ENCODE results near the gene SCN2B.
A peak's percentile ranks its signal among the peaks of the same experiment; 100 is the strongest.
"Not testable (repeated sequence)": the region's sequence is repeated elsewhere in the genome, so short reads cannot be mapped to it uniquely, and the experiment has no call there.

Gene SCN2B

DNA sequence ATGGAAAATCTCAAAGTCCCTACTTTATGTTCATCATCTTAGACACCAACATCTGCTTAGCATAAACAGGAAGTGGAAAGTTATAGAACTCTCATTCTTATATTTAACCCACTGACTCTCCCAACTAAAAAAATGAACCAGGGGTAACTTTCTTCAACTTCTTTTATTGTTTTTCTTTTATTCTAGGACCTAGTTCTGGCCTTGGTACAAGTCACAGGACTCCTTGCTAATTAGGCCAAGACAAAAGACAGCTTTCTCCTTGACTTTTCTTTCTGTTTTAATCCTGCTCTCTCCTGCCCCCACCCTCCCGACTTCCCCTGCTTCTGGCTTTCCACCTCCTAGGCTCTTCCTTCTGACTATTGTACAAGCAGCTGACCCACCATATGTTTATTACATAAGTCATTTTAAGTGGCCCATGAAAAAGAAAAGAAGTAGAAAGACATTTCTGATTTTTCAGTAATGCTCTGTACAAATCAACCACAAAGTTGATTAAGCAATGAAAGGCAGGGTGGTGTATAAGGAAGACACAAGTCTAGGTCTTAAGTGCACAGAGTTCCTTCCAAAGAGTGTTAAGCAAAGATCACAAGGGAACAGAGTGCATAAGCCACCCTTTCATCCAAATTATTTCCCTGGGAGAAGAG, 30.1 kb upstream of the SCN2B start:
- DNase-seq (ENCODE audit: low read depth) = no peak

DNA sequence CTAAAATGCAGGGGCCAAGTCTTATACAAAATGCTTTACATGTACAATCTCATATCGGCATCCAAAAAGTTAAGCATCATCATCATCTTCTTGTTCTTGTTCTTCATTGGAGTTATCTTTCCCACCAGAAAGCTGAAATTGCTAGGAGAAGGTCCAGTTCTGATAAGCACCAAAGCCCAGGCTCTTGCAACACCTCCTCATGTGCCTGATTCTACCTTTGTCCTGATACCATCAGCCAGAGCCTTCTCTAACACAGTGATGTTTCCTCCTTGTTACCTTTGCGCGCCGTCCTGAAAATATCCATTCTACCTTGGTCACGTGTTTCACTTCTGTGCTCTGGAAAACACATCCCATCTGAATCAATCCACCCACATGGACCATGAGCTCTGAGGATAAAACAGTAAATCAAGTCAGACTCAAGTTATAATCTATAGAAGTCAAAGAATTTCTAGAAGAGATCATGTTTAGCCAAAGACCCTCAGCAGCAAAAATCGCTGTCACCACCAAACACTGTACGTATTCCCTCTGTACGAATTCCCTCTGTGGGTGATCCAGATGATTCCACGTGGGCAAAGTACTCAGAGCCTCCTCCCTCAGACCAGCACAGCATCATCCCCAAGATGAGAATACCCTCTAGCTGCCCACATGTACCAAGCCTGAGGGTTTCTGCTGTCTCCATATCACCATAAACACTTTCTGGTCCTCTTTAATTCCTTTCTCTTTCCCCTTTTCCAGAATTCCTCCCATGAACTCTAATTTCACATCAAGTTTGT, 29.4 kb upstream of the SCN2B start:
- no peak for DNase-seq (ENCODE audit: low read depth)

DNA sequence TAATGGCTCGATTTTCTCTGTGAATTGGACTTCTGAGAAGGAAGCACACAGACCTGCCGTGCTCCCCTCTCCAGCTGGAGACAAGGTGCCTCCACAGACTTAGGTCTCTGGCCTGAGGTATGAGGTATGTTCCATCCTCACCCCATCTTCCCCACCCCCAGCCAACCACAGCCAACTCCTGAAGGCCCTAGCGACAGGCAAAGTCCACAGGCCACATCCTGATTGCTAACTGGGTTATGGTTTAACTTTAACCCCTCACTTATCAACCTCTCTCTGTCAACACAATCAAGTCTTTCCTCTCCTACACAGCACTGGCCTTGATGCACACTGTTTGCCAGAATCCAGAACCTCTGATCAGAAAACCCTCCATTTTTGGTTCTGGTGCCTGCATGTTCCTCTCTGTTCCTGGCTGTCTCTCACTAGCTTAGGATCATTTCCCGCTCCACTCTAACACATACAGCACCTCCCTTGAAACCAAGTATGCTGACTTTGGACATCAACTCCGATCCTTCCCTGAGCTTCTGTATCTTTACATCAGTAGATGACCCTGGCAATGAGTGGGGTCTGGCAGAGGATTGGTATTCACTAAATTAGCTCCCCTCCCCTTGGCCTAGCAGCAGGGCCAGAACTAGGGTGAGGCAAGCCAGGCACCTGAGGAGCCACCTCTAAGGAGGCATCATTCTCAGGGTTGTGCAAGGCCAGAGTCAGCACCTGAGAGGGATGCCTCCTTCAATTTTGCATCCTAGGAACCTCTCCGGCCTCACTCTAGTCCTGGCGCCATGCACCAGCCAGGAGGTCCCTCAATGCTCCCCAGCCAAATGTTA, 26.4 kb upstream of the SCN2B start:
- no peak for DNase-seq (ENCODE audit: low read depth)

DNA sequence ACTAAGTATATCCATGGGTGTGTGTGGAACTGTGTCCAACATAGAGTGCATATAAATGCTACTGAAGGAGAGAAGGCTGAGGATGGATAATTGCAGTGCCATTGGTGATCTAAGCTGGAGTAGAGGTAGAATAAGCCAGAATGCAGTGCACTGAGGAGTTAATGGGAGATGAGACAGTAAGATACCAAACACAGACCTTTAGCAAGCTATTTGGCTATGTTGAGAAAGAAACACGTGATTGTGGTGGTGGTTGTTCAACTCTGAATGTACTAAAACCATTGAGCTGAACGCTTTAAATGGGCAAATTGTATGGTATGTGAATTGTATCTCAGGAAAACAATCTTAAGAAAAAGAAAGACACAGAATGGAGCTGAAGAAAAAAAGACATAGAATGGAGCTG, 25.5 kb upstream of the SCN2B start:
- DNase-seq (ENCODE audit: low read depth) = no peak

DNA sequence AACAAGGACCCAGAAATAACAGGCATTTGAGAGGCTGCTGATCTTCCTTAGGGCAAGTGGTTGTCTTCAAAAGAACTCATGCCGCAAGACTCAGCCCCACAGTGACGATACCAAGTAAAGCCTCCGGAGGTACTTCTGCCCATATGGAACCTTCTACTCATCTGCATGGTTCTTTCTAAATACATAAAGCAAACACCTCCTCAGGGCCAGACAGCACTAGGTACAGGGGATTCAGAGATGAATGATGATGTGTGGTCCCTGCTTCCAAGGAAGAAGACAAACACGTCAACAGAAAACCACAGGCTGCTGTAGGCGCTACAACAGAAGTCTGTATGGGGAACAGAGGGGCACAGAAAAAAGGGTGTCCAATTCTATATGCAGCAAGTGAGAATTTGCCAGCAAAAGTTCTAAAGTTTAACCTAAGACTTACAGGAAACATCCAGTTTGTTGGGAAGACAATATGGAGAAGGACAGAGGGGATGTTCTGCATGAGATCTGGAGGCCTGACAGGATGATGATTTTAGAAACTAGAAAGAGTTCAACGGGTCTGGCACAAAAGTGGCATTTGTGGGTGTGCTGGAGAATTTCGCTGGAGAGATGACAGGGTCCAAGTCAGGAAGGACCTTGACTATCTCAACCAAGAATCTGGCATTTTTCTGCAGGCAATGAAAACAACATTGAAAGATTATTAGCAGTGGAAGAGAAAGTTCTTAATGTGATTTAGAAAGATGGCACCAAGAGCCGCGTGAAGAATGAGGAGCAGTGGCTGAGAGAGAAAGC, 24.7 kb upstream of the SCN2B start:
- DNase-seq (ENCODE audit: low read depth) = no peak

DNA sequence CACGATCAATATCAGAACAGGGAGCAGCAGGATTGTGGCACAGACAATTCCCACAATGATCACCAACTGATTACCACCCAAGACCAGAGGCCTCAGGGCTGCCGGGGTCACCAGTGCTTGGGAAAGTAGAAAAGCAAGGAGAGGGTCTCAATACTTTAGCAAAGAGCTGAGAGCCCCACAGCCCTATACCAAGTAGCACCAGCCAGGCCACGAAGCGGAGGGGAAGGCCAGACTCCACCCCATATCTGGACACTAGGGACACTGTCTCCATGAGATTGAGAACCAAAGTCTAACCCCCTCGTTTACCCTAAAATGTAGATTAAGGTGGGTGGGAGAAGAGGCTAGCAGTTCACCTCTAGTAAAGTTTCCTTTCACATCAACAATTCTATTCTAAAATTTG, 24.1 kb upstream of the SCN2B start:
- DNase-seq (ENCODE audit: low read depth) = no peak

DNA sequence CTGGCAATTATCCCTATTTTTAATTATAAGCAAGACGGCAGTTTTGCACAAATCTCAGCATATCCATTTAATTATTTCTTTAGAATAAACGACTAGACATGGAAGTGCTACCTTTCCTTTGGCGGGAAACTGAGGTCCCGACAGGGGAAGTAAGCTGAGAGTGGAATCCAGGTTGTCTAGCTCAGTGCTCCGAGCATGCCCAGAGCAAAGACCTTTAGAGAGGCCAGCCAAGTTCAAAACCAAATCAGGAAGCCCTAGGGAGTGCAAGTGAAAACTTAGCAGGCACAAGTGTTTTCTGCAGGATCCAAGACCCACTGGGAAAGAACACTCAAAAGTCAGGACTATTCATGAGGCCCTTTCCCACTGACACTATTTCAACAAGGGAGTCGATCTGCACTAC, 22.7 kb upstream of the SCN2B start:
- no peak for DNase-seq (ENCODE audit: low read depth)

DNA sequence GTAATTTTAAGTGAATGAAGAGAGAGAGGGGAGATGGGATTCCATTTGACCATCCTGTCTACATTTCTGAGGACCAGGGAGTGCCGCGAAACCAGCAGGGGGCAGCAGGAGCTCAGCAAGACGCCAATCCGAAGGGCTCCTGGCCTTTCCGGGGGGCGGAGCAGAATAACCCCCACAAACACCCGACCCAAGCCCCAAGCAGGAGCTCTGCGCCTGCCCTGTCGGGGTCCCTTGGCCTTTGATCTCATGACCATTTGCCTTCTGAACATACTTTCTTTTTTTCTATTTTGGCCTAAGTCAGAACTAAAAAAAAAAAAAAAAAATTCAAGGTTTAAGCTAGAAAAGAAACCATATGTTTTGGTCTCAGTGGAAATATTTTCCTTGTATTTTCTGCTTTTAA, 21.9 kb upstream of the SCN2B start:
- peak; percentile 58 for DNase-seq (ENCODE audit: low read depth)

DNA sequence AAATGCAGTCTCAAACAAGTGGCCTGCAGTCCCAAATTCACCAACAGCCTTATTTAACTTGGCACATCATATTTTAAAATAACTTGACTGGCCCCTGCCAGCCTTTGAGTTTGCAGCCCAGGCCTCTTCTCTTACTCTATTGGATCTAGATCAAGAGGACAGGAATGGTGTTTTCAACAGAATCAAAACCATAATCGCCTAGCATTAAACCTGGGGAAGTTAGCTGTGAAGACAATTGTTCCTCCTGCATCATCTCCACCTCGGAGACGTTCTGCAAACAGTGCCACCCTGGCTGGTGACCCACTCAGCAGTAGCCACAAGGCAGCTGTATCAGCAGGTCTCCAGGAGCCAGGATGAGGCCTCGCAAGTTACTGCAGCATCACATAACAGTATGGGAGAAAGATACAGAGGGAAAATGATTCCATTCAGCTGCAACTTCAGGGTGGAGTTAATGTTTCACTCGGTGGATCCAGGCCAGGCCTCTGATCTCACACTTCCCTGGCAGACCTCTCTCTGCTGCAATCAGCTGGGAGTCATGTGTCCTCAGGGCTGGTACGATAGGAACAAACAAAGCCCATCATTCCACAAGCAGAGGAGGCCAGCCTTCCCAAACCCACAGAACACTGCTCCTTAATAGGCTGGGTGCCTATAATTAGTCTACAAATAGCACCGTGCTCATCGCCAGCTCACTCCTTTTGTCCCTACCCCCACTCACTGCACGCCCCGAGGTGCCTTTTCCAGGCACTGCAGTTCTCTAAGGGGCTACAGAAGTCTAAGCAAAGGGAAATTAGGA, 18.6 kb upstream of the SCN2B start:
- peak; percentile 76 for DNase-seq (ENCODE audit: low read depth)

DNA sequence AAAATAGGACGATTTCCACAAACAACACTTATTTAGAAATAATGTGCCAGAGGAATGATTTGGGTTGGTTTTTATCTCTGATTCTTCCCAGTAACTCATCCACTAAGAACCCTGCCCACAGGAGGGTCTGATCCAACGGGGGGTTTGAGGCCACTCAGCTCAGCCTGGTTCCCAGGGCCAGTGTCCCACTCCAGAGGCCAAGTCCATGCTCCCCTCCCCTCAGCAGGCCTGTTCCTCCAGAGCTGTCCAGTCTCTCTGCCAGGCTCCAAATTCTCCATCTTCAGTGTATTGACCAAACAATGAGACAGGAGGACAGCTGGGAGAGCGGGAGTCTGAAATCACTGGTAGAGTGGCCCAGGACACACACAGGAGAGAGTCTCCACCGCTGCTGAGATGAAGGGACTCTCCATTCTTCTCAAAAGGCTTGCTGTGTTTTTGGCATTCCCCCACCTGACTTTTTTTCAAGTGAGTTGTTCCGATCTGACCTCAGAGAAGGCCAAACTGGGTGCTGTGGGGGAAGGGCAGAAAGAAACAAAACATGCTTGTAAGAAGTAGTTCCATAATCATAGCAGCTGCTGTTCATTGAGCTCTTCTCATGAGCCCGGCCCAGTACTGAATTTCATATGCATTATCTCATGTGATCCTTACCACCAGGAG, 17.6 kb upstream of the SCN2B start:
- DNase-seq (ENCODE audit: low read depth) = no peak

DNA sequence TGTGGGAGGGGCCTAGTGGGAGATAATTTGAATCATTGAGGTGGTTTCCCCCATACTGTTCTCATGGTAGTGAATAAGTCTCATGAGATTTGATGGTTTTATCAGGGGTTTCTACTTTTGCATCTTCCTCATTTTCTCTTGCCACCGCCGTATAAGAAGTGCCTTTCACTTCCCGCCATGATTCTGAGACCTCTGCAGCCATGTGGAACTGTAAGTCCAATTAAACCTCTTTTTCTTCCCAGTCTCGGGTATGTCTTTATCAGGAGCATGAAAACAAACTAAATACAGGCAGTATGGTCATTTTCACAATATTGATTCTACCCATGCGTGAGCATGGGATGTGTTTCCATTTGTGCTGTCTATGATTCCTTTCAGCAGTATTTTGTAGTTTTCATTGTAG, 16.4 kb upstream of the SCN2B start:
- DNase-seq (ENCODE audit: low read depth) = not testable (repeated sequence)

DNA sequence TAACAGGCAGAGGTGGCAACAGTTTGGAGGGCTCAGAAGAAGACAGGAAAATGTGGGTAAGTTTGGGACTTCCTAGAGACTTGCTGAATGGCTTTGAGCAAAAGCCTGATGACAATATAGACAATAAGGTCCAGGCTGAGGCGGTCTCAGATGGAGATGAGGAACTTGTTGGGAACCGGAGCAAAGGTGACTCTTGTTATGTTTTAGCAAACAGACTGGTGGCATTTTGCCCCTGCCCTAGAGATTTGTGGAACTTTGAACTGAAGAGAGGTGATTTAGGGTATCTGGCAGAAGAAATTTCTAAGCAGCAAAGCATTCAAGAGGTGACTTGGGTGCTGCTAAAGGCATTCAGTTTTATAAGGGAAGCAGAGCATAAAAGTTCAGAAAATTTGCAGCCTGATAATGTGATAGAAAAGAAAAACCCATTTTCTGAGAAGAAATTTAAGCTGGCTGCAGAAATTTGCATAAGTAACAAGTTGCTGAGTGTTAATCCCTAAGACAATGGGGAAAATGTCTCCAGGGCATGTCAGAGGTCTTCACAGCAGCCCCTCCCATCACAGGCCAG, 14.6 kb upstream of the SCN2B start:
- not testable (repeated sequence) for DNase-seq (ENCODE audit: low read depth)

DNA sequence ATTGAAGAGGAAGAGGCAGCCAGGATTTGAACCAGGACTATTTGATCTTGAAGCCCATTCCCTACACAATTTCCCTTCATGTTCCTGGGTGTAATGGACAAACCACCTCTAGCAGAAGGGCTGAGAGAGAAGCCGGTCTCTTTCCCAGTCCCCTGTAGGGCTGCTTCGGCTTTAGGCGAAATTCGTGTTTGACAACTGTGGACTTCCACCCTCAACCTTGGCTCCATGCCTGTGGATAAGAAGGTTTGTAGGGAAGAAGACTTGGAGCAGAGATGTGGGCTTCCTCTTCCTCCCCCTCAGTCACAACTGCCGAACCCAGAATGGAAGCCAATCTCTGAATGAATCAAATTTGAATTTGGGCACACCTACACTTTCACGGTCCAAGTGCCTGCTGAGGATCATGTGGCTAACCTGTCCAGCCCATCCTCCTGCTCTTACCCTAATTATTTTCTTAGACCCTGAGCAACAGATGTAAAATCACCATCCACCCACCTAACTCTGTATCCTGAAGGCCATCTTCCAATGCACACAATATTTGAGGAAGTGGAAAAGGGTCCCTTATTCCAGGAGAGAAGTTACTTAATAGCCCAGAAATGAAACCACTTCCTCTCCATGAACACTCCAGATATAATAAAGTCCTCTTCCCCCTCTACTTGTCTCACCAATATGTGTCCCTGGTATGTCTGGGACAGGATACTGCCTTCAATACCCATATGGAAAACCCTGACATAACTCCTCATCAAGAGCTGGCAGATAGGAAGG, 10.1 kb upstream of the SCN2B start:
- DNase-seq (ENCODE audit: low read depth) = no peak

DNA sequence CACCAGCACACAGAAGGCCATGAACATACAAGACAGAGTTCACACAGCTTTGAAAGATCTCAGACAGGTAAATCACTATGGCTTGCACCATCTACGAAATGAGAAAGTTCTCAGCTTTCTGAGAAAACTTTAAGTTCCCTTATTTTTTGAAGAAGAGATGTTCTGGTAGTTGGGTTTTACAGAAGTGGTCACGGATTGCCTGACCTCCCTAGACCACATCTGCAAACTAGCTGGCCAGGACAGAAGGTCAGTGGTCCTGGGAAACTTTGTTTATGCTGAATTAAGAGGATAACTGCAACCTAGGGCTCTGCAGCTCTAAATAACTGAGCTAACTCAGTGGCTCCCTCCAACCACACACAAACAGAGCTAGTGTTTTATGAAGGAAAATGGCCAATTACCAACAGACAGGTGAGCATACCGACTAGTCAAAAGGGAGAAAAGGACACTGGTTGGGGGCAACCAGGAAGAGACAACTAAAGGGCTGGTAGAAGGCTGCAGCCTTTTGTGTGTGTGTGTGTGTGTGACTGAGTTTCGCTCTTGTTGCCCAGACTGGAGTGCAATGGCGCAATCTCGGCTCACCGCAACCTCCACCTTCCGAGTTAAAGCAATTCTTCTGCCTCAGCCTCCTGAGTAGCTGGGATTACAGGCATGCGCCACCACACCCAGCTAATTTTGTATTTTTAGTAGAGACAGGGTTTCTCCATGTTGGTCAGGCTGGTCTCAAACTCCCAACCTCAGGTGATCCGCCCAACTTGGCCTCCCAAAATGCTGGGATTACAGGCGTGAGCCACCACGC, 8.5 kb upstream of the SCN2B start:
- DNase-seq (ENCODE audit: low read depth) = no peak

DNA sequence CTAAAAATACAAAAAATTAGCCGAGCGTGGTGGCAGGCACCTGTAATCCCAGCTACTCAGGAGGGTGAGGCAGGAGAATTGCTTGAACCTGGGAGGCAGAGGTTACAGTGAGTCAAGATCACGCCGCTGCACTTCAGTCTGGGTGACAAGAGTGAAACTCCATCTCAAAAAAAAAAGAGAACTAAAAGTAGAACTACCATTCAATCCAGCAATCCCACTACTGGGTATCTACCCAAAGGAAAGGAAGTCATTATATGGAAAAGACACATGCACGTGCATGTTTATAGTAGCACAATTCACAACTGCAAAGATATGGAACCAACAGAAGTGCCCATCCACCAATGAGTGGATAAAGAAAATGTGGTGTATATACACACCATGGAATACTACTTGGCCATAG, 7.3 kb upstream of the SCN2B start:
- DNase-seq (ENCODE audit: low read depth) = not testable (repeated sequence)

DNA sequence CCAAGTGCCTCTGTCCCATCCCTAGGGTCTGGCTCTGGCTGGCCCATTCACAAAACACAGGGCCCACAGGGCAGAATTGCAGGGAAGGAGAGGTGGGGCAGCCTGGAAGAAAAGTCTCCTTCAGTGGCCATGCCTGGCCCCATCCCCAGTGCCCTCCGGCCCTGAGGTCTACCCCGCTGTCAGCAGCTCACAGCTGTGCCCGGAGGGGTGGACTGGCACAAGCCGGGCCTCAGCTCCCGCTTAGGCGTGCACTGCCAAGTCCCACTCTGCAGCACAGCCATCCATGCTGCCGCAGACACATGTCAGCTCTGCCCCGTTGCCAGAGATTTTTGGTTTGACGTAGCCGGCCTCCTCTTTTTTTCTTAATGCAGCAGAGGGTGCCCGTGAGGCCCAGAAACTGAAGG, 3.9 kb upstream of the SCN2B start:
- peak; percentile 21 for DNase-seq (ENCODE audit: low read depth)

DNA sequence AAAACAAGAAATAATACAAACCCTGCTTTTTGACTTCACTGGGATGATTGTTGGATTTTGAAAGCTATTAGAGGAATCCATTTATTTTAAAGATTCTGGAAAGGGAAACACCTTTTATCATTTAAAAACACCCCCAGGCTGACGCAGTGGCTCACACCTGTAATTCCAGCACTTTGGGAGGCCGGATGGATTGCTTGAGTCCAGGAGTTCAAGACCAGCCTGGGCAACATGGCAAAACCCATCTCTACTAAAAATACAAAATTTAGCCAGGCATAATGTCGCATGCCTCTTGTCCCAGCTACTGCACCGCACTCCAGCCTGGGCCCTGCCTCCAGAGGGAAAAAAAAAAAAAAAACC, 317 bp upstream of the SCN2B start:
- DNase-seq (ENCODE audit: low read depth) = no peak

DNA sequence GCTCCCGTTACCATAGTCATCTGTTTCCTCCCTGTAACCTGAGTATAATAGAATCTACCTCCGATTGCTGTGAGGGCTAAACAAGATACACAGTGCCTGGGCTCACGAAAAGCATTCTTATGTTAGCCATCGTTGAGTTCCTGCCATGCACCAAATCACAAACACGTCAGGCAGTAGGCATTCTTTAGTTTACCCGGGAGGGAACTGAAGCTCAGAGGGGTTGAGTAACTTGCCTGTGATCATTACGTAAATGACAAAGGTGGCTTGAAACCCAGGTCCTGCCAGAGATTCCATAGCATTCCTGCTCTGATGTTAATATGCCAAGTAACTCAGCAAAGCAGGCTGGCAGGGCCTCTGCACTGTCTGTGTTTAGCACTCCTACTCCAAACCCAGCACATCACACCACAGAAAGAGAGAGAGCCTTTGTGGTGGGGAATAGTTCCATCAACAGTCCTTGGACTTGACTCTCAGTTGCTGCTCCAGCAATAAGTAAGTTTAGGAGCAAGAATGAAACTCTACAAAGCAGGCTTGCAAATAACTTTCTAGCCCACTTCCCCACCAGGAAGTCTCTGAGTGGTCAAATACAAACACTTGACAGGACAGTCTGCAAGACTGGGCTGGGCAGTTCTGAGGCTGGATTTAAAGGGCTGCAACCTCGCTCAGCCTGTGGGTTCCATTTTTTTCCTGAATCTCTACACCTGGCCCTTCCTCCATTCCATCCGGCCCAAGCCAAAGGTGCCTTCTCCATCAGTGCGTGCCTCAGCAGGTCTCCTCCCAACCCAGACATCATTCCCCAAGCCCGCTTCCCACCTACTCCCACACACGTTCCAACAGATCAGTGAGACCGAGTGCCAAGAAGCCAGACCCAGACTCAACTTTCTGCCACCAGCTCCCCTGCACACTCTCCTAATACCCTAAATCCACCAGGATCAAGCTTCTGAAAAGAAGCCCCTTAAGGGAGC, 1.1 kb downstream of the SCN2B start:
- DNase-seq (ENCODE audit: low read depth) = peak; percentile 45

Data from iris pigment epithelial cell (primary cell).